Lower leg skin (tissue), 3 donors: ENCODE measurements around the gene HECTD4.

ENCODE experiments used
- POLR2A ChIP-seq, 2 donors: fragments of 450-650 bp; IDR thresholded peaks; one replicate each; pipeline ENCODE4 v1.6.1; 2016 to 2017; ENCODE audit warnings: antibody characterized with exemption in 2 of 2, mild to moderate bottlenecking in 1 of 2, moderate library complexity in 1 of 2
- TF ChIP-seq, protein P1 (sequence below), 3 donors: fragments of 450-650 bp; IDR thresholded peaks; one replicate each; pipeline ENCODE4 v1.5.1; 2016; ENCODE audit warnings: antibody characterized with exemption in 3 of 3, mild to moderate bottlenecking in 3 of 3, moderate library complexity in 2 of 3

DNA sequence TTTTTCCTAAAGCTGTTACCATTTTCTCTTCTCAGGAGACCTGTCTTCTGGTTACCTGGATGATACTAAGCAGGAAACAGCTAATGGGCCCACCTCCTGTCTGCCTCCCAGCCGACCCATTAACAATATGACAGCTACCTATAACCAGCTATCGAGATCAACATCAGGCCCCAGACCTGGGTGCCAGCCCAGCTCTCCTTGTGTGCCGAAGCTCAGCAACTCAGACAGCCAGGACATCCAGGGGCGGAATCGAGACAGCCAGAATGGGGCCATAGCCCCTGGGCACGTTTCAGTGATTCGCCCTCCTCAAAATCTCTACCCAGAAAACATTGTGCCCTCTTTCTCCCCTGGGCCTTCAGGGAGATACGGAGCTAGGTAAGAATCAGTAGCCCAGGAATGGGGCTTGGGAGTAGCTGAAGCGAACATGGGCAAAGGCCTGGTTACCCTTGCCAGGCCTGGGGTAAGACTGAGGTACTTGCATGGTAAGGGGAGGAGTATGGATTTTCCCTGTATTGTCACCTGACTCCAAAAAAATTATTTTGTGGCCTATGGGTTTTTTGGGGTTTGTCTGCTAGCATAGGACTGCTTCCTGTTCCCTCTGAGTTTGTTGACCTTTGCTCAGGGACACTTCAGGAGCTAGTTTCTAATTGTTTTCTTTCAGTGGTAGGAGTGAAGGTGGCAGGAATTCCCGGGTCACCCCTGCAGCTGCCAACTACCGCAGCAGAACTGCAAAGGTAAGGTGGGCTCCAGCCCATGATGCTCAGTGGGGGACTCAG is 230.3 kb downstream of the HECTD4 start:
- no peak for TF ChIP-seq POLR2A (IDR thresholded peaks at IDR 0.05)
- TF ChIP-seq, protein P1, sequence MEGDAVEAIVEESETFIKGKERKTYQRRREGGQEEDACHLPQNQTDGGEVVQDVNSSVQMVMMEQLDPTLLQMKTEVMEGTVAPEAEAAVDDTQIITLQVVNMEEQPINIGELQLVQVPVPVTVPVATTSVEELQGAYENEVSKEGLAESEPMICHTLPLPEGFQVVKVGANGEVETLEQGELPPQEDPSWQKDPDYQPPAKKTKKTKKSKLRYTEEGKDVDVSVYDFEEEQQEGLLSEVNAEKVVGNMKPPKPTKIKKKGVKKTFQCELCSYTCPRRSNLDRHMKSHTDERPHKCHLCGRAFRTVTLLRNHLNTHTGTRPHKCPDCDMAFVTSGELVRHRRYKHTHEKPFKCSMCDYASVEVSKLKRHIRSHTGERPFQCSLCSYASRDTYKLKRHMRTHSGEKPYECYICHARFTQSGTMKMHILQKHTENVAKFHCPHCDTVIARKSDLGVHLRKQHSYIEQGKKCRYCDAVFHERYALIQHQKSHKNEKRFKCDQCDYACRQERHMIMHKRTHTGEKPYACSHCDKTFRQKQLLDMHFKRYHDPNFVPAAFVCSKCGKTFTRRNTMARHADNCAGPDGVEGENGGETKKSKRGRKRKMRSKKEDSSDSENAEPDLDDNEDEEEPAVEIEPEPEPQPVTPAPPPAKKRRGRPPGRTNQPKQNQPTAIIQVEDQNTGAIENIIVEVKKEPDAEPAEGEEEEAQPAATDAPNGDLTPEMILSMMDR (IDR thresholded peaks at IDR 0.05), result no peak
